Lower leg skin (tissue), 3 donors: ENCODE measurements around the gene NMNAT1.

ENCODE experiments used
- POLR2A ChIP-seq, 2 donors: fragments of 450-650 bp; IDR thresholded peaks; one replicate each; pipeline ENCODE4 v1.6.1; 2016 to 2017; ENCODE audit warnings: antibody characterized with exemption in 2 of 2, mild to moderate bottlenecking in 1 of 2, moderate library complexity in 1 of 2
- TF ChIP-seq, protein P1 (sequence below), 3 donors: fragments of 450-650 bp; IDR thresholded peaks; one replicate each; pipeline ENCODE4 v1.5.1; 2016; ENCODE audit warnings: antibody characterized with exemption in 3 of 3, mild to moderate bottlenecking in 3 of 3, moderate library complexity in 2 of 3

DNA sequence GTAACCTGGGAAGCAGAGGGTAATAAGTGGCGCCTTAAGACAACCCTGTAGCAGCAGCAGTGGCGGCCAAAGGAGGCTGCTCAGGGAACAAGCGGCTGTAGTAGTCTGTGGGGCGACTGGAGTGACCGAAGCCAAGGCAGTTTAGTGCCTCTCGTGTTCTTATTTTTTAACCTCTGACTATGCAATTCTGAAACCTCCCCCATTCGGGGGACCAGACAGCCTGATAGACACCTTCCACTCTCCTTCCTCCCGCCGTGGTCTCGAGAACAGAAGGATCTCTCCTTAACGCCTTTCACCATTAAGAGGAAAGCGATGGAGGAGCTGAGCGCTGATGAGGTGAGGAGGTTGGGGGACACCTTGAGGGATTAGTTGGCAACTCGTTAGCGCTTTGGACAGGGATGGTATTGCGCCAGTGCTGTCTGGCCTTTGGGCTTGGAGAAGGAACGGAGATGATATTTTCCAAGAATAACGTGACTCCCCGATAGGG is 90.1 kb downstream of the NMNAT1 start:
- no peak for TF ChIP-seq POLR2A (IDR thresholded peaks at IDR 0.05)
- TF ChIP-seq, protein P1, sequence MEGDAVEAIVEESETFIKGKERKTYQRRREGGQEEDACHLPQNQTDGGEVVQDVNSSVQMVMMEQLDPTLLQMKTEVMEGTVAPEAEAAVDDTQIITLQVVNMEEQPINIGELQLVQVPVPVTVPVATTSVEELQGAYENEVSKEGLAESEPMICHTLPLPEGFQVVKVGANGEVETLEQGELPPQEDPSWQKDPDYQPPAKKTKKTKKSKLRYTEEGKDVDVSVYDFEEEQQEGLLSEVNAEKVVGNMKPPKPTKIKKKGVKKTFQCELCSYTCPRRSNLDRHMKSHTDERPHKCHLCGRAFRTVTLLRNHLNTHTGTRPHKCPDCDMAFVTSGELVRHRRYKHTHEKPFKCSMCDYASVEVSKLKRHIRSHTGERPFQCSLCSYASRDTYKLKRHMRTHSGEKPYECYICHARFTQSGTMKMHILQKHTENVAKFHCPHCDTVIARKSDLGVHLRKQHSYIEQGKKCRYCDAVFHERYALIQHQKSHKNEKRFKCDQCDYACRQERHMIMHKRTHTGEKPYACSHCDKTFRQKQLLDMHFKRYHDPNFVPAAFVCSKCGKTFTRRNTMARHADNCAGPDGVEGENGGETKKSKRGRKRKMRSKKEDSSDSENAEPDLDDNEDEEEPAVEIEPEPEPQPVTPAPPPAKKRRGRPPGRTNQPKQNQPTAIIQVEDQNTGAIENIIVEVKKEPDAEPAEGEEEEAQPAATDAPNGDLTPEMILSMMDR (IDR thresholded peaks at IDR 0.05), result no peak
